HG02840 (cell line): ENCODE data around the gene TPPP.
"Not testable (repeated sequence)": the region's sequence is repeated elsewhere in the genome, so short reads cannot be mapped to it uniquely, and the experiment has no call there.

ENCODE experiments used
- ATAC-seq: cut with Tn5 transposase; IDR thresholded peaks from one replicate; pipeline ENCODE4 v1.9.1; 2021; ENCODE audit warnings: mild to moderate bottlenecking, moderate library complexity, moderate number of reproducible peaks; ENCODE audit not compliant: unreplicated experiment, low FRiP score

The TPPP gene

DNA sequence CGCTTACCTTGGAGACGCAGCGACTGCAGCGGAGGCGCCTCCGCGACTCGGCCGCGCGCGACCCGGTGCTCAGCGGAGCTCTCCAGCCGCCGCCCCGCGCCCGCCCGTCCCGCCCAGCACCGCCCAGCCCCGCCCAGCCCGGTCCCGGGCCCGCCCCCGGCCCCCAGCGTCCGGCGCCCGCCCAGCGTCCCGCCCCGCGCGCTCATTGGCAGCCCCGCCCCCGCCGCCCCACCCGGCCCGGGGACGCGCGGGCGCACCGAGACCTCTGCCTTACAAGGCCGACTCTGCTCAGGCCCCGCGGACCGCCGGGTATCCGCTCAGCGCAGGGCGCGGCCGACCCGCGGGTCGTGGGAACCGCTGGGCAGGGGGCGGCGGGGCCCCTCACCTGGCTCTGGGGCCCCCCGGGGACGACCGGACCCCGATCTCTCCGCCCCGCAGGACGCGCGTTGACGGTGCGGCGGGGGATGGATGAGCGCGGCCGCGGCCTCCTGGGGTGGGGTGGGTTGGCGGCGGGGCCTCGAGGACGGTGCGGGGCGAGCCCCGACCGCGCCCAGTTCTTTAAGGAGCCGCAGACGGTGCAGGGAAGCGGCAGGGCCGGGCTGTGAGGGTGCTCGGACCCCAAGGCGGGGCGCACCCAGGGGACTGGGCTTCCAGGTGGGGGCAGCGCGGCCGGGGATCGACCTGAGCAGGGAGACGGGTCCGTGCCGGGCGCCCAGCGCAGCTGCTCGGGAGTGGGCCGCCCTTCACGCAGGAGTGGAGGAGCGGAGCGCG is at the start of gene TPPP:
Gene TPPP (minus strand): TSS at position 82 of the 771 bp plus-strand sequence. CDS start 15,292 bp downstream, outside the sequence.
- not testable (repeated sequence) for ATAC-seq

DNA sequence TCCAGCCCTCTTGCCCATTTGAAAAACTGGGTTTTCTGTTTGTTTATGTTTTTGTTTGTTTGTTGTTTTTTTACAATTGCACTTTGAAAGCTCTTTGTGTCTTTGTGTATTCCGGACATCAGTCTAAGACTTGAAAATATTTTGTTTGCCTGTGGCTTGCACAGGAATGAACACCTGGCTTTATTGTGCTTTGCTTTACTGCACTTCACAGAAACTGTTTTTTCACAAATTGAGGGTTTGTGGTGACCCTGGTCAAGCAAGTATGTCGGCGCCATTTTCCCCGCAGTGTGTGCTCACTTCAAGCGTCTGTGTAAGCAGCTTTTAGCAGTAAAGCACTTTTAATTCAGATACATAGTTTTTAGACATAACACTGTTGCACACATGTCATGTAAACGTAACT is 49.1 kb upstream of the TPPP start:
- not testable (repeated sequence) for ATAC-seq

DNA sequence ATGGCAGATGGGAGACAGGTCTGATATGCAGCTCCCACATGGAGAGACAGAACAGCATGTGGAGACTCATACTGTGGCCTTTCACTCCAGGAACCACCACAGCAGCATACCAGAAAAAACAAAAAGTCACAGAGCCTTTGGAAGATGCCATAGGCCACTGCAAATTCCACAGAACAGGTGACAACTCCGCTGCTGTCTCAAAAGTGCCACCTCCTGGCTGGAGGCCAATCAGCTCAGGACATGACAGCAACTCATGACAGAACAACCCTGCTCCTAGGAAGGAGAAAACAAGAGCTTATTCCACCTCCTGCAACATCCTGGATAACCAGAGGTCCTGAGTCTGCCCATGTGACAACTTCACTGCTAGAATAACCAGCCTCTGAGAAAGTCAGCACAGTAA is 41.0 kb upstream of the TPPP start:
- ATAC-seq = not testable (repeated sequence)

DNA sequence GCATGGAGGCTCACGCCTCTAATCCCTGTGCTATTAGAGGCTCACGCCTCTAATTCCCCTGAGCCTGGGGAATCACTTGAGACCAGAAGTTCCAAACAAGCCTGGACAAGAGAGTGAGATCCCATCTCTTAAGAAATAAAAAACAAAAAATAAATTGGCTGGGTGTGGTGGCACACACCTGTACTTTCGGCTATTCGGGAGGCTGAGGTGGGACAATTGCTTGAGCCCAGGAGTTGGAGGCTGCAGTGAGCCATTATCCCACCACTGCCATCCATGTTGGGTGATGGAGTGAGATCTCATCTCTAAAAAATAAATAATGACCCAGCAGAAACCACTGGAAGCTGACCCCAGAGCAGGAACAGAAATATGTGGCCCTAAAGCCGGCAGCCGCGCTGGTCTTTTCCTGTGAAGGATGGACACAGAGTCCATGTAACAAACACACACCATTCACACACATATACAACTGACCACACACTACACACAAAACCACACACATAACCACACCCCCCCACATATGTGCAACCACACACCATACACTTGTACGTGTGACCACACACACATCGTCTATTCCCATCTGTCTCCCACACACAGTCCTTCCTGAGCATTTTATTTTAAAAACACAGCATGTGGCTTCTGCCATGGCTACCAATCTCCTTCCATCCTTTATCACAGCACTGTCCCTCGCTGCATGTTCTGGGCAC is 39.8 kb upstream of the TPPP start:
- ATAC-seq = not testable (repeated sequence)

DNA sequence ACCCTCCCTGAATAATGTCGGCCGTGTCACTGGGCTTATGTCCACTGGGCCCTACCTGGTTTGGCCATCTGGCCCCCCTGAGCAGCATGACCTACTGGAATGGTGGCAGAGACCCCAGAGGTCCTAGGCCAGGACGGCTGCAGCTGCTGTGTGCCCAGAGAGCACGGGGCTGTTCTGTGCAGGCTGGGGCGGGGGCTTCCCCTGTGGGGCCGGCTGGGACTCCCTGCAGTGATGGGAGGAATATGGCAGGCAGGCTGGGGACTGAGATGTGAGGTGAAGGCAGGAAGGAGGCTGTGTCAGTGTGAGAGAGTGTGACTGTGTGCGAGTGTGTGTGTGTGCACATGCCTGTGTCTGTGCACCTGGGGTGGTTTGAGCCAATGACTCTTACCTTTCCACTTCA is 36.1 kb upstream of the TPPP start:
- not testable (repeated sequence) for ATAC-seq

DNA sequence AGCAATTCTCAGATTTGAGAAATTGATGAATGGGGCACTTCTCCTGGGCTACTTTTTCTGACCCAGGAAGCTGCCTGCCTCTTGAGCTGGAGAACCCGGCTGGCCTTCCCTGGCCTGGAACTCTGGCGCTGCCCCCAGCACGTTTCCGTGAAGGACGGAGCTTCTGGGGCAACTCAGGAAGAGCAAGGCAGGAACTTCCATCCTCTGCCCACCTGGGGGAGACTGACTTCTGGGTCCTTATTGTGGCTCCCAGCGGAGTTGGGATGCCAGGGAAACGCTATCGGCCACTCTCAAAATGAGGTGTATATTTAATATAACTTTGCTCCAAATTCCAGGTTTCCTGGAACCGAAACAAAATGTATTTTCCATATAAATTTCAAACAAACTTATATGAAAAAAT is 33.9 kb upstream of the TPPP start:
- not testable (repeated sequence) for ATAC-seq

DNA sequence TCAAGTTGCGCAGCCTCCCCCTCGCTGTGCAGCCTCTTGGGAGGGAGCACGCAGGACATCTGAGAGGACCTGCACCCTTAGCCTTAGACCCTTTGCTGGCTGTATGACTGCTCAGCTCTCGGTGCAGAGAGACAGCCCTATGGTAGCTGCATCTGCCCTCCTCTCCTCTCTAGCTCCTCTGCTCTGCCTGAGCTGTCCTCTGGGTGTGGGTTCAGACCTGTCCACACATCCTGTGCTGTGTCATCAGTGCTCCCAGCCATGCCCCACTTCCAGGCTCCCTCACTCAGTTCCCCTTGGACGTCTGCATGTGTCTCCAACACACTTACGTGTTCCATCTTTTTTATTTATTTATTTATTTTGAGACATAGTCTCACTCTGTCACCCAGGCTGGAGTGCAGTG is 30.7 kb upstream of the TPPP start:
- ATAC-seq = not testable (repeated sequence)

DNA sequence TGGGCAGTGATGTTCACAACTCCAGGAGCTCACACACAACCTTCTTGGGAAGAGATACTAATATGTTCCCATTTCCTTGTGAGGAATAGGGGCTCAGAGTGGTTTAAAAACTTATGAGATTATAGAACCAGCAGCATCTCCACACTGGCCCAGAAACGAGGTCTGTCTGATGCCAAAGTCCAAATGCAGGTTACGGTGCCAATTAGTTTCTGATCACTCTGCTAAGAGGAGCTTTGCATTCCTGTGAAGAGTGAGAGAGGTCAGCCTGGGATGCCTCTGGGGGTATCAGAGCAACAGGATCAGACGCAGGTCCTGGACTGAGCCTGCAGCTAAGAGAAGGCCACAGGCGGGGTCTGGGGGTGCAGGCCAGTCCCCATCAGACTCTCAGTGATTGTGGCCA is 30.2 kb upstream of the TPPP start:
- not testable (repeated sequence) for ATAC-seq

DNA sequence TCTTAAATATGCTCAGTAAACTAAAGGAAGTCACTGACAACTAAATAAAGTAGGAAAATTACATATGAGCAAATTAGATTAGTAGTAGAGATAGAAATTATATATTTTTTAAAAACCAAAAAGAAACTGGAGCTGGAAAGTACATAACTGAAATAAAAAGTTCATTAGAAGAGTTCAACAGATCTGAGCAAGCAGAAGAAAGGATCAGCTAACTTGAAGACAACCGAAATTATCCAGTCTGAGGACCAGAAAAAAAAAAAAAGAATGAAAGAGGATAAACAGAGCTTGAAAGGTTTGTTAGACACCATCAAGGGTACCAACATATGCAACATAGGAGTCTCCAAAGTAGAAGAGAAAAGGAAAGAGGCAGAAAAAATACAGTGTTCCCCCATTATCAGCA is 26.2 kb upstream of the TPPP start:
- not testable (repeated sequence) for ATAC-seq

DNA sequence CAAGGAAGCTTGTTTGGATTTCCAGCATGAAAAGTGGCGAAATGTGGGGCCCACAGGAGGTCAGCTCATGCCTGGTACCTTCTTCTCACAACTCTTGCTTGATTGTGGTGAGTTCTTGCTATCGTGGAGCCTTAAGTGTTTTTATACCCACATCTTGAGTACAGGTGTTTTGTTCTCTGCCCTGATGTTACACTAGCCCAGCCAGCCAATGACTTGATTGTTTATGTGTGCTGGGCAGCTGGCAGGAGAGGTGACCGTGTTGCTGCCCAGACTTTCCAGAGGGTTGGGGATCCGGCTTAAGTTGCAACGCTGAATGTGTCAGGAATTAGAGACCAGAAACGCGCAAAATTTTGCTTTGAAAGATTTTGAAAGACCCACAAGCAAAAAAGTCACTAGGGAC is 24.0 kb upstream of the TPPP start:
- no peak for ATAC-seq

DNA sequence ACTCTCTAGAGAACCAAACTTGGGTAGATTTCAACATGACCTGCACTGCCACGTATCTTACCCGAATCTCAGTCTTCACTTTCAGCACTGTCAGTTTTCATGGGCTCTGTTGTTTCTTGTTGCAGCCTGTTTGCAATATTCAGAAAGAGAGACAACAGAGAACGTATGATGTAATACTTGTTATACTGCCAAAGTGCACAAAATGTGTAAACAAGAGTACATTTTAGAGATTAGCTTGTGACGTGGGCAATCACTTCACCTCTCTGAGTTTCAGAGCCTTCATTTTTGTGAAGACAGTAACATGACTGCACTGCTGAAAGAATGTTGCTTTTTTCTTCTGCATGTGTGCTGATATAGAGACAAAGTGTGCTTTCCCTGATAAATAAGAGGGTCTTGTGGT is 23.6 kb upstream of the TPPP start:
- not testable (repeated sequence) for ATAC-seq

DNA sequence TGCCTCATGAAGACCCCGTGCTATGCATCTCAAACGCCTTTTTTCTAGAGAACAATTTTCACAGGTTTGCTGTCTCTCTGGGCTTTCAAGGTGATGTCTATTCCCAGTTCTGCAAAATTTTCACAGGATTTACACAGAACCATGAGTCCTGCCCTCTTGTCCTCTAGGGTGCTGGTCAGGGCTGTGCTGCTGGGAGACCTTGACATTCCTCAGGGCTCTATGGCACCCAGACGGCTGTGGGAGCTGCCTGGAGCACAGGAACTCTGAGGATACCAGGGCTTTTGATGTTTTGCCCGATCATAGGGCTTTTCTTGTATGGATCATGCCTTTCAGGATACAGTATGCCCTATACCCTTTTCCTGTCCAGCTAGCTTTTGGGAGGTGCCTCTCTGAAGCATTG is 22.5 kb upstream of the TPPP start:
- ATAC-seq = not testable (repeated sequence)

DNA sequence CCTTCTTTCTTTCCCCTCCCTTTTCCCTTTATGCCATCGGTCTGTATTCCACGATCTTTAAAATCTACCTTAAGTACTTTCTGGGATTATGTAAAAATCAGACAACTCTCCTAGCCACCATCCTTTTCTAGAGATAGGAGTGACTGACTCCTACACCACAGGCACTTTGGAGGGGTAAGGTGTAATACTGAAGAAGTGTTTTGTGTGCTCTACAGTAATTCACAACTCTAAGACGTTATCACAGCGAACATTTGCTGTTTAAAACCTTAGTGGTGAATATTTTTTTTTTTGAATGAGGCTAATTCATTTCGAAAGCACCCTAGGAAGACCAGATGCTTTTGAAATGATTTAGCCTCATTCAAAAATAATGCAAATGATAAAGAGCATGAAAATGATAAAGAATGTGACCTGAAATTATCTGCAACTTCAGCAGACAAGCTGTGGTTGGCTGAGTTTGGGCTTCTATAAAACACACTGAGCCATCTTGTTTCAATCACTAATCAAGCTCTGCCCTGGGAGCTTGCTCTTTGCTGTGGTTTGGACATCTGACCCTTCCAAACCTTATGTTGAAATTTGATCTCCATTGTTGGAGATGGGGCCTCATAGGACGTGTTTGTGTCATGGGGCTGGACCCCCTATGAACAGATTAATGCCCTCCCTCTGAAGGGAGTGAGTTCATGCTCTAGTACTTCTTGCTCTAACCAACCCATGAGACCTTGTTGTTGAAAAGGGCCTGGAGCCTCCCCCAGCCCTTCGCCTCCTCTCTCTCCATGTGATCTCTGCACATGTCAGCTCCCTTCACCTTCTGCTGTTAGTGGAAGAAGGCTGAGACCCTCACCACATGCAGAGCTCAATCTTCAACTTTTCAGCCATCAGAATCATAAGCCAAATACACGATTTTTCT is 21.3 kb upstream of the TPPP start:
- not testable (repeated sequence) for ATAC-seq

DNA sequence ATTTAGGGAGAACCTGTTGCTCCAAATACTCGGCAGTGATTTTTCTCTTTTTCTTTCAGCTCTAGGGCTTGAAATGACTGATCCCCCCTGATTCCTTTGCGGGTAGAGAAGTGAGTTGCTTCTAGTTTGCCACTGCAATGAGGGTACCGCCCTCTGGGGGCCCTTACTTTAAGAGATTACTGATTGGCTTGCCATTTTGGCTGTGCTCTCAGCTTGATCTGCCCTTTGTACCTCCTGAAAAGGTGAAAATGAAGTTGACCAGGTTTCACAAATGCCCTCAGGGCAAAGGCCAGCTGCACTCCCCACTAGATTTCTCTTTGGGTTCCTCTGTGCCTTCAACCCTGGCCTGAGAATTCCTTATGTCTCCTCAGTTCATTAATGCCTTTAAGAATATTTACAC is 20.5 kb upstream of the TPPP start:
- ATAC-seq = not testable (repeated sequence)

DNA sequence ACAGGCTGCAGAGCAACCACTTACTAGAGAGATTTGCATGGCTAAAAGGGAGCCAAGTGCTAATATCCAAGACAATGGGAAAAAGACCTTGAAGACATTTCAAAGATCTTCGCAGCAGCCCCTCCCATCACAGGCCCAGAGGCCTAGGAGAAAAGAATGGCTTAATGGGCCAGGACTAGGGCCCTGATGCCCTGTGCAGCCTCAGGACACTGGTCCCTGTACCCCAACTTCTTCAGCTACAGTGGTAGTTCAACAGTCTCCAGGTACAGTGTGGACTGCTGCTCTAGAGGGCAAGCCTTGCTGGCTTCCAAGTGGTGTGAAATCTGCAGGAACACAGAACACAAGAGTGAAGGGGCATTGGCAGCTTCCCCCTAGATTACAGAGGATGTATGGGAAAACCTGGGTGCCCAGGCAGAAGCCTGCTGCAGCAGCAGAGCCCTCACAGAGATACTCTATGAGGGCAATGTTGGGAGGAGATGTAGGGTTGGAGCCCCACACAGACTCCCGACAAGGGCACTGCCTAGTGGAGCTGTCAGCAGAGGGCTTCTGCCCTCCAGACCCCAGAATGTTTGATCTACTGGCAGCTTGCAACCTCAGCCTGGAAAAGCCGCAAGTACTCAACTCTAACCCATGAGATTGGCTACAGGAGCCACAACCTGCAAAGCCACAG is 15.8 kb upstream of the TPPP start:
- ATAC-seq = not testable (repeated sequence)

DNA sequence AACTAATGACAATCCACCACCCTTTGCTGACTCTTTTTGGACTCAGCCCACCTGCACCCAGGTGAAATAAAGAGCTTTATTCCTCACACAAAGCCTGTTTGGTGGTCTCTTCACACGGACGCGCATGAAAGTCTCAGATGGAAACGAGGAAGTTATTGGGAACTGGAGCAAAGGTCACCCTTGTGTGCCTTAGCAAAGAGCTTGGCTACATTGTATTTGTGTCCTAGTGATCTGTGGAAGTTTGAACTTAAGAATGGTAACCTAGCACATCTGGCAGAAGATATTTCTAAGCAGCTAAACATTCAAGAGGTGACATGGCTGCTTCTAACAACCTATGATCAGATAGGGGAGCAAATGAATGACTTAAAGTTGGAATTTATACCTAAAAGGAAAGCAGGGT is 15.2 kb upstream of the TPPP start:
- ATAC-seq = not testable (repeated sequence)

DNA sequence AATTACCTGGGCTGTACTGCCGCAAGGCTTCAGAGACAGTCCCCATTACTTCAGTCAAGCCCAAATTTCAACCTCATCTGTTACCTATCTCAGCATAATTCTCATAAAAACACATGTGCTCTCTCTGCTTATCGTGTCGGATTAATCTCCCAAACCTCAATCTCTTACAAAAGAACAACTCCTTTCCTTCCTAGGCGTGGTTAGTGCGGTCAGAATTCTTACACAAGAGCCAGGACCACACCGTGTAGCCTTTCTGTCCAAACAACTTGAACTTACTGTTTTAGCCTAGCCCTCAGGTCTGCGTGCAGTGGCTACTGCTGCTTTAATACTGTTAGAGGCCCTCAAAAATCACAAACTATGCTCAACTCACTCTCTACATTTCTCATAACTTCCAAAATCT is 13.0 kb upstream of the TPPP start:
- not testable (repeated sequence) for ATAC-seq

DNA sequence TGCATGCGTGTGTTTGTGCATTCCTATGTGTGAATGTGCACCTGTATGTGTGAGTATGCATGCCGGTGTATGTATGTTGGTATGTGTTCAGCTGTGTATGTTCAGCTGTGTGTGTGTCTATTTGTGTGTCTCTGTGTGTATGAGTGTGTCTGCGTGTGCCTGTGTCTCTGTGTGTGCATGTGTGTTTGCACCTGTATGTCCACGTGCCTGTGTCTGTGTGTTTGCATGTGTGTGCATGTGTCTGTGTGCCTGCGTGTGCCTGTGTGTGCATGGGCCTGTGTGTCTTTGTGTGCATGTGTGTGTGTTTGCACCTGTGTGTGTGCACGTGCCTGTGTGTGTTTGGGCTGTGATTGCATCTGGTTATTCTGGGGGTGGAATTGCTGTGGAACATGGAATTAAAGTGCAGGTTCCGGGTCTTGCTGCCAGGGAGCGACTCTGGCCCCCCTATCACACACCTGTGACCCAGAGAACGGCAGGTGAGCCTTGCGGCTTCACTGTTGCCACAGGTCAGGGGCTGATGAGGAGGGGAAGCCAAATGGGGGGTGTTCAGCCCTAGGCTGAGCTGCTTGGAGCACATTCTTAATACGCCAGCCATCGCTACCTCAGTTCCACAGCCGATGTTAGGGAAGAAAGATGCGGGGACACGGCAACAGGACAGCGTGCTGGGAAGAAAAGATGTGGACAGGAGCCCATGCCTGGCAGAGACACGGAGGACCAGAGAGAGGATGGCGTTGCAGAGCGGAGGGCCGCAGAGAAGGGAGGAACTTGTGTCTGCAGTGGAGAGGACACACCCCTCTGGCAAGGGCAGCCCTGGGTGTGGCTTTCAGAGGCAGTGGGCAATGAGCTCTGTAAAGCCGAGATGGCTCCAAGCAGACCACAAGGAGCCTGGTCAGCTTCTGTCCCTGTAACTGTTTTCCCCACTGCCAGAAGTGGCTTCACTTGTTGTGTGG is 3.9 kb upstream of the TPPP start:
- ATAC-seq = not testable (repeated sequence)

DNA sequence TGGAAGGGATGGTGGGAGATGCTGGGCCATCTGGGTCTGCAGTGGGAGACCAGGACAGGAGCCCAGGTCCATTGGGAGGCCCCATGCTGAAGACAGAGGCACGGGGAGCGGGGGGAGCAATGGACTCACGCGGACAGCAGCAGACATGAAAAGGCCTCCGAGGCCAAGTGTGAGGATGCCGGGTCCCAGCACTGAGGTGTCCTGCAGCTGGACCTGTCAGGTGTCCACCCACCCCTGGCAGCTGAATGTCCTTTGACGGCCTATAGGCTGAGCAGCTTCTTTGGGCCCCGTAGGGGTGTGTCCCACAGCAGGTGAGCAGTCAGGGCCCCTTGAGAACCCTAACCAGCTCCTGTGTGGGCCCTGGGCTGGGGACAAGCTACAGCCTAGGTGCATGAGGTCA is 3.0 kb upstream of the TPPP start:
- not testable (repeated sequence) for ATAC-seq
